ENCODE data around the gene AK9.
A peak's percentile ranks its signal among the peaks of the same experiment; 100 is the strongest.
"Not testable (repeated sequence)": the region's sequence is repeated elsewhere in the genome, so short reads cannot be mapped to it uniquely, and the experiment has no call there.

The AK9 gene

GRCh38 chr6:109477184-109477583 is 213.8 kb downstream of the AK9 start:
- DNase-seq = no peak

- DNase-seq = no peak
These were observed 215.4 kb downstream of the AK9 start for GRCh38 chr6:109475625-109476024.

GRCh38 chr6:109474995-109475394 is 216.0 kb downstream of the AK9 start:
- DNase-seq = no peak

DNA sequence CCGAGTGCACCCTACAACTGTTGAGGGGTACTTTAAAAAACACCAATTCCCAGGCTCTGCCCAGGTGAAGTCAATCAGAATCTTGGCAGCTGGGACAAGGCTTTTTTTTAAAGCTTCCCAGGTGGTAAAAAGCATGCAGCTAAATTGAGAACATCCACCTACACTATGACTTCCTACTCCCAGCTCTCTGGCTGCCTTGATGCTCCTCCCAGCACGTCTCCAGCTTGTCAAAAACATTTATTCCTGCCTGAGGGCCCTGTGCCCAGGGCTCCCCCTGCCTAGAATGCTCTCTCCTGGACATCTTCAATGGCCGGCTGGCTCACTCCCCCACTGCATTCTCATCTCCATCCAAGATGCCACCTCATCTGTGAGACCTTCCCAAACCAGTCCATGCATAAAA is 217.9 kb downstream of the AK9 start:
- no peak for DNase-seq

GRCh38 chr6:109472132-109472995 is 218.6 kb downstream of the AK9 start:
- no peak for DNase-seq

DNA sequence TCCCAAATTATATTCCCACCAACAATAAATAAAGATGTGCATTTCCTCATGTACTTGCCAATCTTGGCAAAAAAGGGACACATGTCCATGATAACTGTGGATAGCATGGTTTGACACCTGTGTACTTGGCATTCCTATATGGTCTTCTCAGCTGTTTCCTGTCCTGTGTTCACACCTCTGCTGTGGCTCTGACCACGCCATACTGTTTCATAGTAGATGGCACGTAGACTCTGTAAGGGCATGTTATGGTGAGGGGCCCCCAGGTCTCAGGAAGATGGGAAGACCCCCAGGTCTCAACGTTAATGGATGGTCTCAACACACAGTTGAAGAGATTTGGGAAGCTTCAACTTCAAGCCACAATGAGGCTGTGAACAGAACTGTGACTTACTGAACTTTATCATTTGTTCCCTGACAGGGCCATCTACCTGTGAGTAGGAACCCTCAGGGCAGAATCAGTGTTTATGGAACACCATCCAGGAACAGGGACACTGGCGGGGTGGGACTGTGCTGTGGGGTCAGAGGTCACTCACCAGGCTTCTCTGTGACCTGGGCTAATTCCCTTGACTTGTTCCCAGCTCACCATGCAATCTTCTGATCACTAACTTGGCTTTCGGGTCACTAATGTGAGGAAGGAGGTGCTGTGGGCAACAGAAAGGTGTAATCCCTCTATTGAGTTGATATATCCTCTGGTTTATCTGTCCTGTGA is 219.7 kb downstream of the AK9 start:
- no peak for DNase-seq

DNA sequence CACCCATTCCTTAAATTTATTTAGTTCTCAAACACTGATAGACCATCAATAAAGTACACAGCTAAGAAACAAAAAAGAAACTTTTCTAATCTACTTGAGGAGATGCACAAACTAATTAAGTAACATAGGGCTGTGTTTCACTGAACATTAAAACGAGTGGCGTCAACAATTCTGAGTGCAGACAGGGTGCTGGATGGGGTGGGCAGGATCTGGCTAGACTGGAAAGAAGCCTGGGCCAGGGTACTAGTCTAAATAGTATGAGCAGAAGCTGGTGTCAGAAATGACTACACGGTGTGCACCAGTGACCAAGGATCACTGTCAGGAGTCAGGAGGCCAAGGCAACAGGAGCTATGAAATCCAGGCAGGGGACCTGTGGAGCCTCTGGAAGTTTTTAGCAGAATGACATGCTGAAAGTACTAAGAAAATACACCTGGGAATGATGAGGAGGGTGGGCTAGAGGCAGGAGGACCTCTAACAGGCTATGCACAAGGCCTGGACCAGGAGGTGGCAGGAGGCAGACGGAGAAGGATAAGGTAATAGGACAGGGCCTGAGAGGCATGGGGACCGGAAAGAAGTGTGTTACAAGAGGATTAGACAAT is 221.3 kb downstream of the AK9 start:
- DNase-seq = no peak

DNA sequence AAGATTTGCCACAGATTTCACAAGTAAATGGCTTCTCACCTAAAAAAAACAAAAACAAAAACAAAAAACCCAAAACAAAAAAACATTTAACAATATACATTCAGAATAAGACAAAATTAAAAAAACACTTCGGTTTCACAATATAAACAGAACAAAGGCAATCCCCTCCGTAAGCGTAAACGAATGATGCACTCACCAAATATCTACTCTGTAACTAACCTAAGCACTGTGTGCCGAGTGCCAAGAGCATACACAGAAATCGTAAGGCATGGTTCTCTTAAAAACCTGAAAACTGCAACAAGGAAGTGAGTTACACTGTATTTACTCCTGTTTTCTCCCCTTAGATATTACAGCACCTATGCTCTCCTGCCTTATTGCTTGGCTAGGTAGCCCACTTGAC is 223.3 kb downstream of the AK9 start:
- DNase-seq = no peak

- DNase-seq = no peak
These were observed 224.6 kb downstream of the AK9 start for GRCh38 chr6:109466212-109466923.

DNA sequence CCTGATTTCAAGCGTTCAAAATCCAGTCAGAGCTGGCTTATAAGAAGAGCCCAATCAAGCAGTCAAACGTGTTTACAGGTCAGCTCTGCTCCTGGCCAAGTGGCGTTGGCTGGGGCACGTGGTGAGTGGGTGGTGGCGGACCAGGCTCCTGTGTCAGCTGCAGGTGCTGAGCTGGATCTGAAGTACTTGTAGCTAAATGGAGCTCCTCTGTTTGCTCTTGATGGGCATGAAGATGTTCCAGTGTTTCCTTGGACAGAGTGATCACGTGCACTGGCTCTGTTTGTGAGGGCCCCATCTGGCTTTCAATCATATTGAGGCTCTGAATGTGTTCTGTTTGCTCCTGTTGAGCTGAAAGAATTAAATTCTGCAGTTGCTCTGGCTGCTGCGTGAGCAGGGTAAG is 225.2 kb downstream of the AK9 start:
- DNase-seq = peak; percentile 28

- no peak for DNase-seq
These were observed 229.1 kb downstream of the AK9 start for GRCh38 chr6:109461733-109462526.

GRCh38 chr6:109461205-109461604 is 229.8 kb downstream of the AK9 start:
- DNase-seq = not testable (repeated sequence)

GRCh38 chr6:109460161-109460829 is 230.7 kb downstream of the AK9 start:
- DNase-seq = no peak

DNA sequence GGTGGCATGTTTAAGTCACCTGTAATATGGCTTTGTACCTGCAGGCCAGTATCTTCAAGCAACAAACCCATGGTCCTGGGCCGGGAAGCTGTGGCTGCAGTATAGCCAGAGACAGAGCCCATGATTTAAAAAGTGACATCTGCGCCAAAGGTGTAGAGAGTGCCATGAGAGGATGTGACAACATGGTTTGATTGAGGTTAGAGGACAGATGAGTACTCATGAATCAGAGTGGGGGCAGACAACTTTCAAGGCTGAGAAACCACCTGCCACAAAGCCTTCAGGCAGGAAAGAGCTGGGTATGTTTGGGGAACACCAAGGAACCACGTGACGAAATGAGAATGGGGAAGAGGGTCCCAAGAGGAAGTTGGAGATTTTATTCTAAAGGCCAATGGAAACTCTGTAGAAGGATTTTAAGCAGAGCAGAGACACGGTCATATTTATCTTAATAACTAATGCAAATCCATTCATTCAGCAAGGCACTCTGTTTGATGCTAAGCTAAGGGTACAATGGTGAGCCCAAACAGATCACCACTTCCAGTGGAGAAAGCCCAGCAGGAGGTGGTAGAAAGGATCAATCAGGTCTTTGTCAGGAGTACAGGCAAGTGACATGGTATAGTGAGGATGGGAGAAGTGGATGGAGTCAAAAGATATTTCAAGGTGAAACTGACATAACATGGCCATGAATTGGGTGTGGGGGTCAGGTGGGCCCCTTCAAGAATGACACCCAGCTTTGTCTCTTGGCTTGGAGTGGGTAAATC is 232.0 kb downstream of the AK9 start:
- peak; percentile 78 for DNase-seq

- no peak for DNase-seq
These were observed 233.4 kb downstream of the AK9 start for GRCh38 chr6:109457562-109457996.

DNA sequence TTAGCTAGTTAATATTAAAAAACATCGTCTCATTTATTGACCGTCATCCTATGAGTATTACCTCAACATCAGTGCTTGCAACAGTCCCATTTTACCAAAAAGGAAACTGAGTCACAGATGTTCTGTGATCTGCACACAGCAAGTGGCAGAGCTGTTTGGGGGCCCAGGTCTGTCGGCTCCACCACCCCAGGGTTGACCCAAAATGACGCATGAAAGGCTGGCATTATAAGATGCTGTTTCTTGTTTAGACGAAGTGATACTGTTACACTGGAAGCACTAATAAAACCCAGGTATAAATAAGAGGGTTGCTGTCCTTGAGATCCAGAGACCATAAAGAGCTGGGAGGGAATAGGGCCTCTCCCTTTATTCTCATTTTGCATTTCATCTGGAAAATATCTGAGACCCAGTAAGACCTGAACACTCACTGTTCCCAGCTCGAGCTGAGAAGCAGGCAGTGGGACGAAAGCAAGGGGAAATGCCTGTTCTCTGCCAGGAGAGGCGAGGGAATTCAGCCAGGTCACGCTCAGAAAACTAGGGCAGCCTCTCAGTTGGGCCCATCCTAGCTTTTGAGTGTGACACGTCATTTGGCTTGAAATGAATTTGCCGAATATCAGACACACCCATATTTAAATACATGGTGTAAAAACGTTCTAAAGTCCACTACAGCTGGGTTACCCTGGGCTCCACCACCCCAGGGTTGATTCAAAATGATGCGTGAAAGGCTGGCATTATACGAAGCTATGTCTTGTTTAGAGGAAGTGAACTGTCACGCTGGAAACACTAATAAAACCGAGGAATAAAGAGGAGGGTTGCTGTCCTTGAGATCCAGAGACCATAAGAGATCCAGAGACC is 234.1 kb downstream of the AK9 start:
- no peak for DNase-seq

- no peak for DNase-seq
These were observed 234.9 kb downstream of the AK9 start for GRCh38 chr6:109456111-109456583.

DNA sequence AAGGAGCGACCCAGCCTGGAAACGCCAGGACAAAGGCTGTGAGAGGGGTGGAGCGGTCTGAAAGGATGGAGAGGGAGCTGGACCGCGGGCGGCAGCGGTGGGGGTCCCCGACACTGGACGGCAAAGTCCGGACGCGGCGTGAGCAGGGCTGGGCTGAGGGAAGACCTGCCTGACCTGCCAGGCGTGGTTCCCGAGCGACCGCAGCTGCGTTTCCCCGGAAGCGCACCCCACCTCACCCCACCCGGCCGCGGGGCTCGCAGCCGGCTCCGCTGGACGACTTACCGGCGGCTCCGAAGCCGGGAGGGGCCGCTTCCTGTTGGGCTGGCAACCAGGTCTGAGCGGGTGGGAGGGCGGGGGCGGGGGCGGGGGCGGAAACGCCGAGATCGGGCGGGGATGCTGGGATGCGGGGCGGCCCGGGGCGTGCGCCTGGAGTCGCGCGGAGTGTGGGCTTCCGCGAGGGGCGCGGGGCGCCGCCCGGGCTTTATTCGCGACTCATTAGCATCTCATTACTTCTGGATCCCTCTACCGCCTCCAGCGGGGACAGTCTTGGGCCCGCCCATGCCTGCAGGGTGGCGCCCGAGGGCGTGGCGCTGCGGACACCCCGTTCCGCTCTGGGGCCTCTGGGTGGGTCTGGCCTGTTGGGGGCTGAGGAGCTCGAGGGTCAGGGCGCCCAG is 235.4 kb downstream of the AK9 start, which contains the start of gene MICAL1:
Gene MICAL1 (minus strand): TSS at position 336 of the 674 bp plus-strand sequence. CDS start 1,576 bp downstream, outside the sequence.
- peak; percentile 86 for DNase-seq

Measured in NCI-H146 (cell line).